NOMO-1 treated with DMSO at 0.1 percent for 48 hours (cell line): ENCODE data around the gene FZD1.

Source experiments
- DNase-seq: peaks from one replicate; lab custom pipeline; 2025; ENCODE audit not compliant: unreplicated experiment; lab: John Stamatoyannopoulos, UW

Gene FZD1

DNA sequence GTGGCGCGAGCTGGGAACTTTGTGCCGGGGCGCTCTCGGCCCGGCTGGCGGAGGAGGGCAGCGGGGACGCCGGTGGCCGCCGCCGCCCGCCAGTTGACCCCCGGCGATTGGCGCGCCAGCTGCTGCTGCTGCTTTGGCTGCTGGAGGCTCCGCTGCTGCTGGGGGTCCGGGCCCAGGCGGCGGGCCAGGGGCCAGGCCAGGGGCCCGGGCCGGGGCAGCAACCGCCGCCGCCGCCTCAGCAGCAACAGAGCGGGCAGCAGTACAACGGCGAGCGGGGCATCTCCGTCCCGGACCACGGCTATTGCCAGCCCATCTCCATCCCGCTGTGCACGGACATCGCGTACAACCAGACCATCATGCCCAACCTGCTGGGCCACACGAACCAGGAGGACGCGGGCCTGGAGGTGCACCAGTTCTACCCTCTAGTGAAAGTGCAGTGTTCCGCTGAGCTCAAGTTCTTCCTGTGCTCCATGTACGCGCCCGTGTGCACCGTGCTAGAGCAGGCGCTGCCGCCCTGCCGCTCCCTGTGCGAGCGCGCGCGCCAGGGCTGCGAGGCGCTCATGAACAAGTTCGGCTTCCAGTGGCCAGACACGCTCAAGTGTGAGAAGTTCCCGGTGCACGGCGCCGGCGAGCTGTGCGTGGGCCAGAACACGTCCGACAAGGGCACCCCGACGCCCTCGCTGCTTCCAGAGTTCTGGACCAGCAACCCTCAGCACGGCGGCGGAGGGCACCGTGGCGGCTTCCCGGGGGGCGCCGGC, 870 bp downstream of the FZD1 start:
- peak; percentile 81 for DNase-seq

DNA sequence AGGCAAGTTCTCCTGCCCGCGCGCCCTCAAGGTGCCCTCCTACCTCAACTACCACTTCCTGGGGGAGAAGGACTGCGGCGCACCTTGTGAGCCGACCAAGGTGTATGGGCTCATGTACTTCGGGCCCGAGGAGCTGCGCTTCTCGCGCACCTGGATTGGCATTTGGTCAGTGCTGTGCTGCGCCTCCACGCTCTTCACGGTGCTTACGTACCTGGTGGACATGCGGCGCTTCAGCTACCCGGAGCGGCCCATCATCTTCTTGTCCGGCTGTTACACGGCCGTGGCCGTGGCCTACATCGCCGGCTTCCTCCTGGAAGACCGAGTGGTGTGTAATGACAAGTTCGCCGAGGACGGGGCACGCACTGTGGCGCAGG, 1.4 kb downstream of the FZD1 start:
- no peak for DNase-seq

DNA sequence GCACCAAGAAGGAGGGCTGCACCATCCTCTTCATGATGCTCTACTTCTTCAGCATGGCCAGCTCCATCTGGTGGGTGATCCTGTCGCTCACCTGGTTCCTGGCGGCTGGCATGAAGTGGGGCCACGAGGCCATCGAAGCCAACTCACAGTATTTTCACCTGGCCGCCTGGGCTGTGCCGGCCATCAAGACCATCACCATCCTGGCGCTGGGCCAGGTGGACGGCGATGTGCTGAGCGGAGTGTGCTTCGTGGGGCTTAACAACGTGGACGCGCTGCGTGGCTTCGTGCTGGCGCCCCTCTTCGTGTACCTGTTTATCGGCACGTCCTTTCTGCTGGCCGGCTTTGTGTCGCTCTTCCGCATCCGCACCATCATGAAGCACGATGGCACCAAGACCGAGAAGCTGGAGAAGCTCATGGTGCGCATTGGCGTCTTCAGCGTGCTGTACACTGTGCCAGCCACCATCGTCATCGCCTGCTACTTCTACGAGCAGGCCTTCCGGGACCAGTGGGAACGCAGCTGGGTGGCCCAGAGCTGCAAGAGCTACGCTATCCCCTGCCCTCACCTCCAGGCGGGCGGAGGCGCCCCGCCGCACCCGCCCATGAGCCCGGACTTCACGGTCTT, 1.9 kb downstream of the FZD1 start:
- no peak for DNase-seq

- DNase-seq: no peak
Measured at GRCh38 chr7:91266689-91267090, 2.5 kb downstream of the FZD1 start.

- no peak for DNase-seq
Measured at GRCh38 chr7:91267171-91267955, 3.1 kb downstream of the FZD1 start.

DNA sequence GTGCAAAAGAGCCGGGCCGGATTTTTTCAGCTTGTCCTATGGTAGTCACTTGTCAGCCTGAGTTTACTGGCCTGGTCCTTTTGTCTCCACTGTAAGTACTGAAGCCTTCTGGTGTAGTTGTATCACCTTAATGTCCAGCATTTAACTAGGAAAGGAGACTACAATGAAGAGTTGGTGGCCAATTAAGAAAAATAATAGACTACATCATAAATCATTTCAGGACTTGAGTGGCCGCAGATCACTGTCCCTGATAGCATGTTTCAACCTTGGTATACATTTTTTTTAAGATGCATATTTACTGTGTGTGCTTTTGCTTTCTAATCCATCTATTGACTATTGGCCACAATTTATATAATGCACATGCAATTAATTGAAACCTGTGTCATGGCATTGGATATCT, 6.1 kb downstream of the FZD1 start:
- no peak for DNase-seq

DNA sequence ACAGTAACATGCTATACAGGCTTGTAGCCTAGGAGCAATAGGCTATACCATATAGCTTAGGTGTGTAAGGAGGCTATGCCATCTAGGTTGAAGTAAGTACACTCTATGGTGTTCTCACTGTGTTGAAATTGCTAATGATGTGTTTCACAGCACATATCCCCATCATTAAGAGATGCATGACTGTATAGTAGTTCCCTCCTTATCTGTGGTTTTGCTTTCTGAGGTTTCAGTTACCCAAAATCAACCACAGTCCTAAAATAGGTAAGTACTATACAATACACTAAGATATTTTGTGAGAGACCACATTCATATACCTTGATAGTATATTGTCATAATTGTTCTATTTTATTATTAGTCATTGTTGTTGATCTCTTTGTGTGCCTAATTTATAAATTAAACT, 12.7 kb downstream of the FZD1 start:
- DNase-seq: peak; percentile 98

DNA sequence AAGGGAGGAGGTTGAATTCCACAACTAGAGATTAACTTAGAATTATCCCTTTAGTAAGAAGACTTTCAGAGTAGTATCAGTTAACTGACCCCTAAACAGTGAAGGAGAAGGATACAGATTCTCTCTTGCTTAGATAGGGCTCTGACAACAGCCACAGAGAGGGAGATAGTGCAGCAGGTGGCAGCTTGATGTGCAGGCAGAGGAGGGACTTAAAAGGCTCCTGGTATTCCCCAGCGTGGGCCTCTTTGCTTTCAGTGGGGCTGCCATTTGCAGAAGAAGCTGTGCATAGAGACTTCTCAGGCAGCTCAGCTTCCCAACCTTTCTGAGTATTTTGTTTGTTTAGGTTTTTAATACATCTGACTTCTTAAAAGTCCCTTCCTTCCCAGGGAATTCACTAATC, 16.0 kb downstream of the FZD1 start:
- DNase-seq: no peak

DNA sequence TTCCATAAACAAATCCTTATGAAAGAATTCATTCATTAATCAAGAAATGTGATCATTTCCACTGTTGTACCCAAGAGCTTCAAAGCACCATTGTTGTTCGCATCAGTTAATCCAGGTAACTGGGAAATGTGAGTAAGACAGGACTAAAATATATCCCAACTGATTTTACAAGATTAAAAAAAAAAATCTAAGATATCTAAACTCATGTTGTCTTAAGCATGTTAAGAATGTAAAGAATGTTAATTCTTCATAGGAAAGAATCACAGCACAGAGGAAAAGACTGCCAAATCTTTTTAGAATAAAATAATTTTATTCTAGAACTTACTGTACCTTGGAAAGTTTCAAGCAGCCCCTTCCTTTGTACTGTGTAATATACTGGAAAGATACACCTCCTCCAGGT, 16.4 kb downstream of the FZD1 start:
- DNase-seq: no peak

DNA sequence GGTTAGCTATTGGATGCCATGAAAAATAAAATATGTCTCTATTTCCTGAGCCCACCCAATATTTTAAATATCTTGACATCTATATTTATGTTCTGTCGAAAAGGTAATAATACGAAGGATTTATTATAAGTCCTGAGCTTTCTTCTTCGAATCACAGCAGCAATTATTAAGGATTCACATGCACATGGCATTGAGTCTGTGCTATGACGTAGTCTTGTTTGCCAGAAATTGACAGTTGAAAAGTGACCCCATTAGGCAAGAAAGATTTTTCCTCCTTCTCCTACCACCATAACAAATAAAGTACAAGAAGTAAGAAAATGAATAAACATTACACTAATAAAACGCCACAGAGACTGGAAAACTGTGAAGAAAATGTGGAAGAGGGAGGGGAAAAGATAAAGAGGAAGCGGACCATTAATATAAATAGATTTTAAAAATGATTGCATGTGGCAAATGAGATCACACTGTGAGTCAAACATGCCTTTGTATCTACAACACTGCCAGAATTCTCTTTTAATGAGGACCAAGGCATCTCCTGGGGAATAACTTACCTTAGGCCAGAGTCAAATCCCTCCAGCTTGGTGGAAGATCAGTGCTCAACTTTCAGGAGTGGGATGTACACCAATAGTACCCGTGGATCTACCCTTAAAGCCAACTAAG, 21.6 kb downstream of the FZD1 start:
- peak; percentile 48 for DNase-seq

DNA sequence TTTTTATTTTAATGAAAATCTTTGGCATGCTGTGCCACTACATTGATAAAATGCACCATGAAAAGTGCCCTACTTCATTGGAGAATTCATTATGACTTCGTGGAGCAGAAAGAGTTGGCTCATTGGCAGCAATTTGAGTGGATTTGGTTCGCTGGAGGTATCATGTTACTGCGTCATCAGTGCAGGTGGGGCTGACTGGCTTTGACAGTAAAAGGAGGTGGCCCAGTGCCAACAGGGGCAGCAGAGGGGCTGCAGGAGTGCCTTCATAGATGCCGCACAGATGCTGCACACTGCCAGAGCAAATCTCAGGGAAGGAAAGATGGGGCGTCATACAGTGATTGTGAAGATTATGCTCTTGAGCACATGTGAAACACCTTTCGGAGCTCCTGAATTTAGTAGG, 22.2 kb downstream of the FZD1 start:
- DNase-seq: no peak

- peak; percentile 79 for DNase-seq
Measured at GRCh38 chr7:91287371-91288084, 23.3 kb downstream of the FZD1 start.

- peak; percentile 85 for DNase-seq
Measured at GRCh38 chr7:91288208-91288824, 24.1 kb downstream of the FZD1 start.

DNA sequence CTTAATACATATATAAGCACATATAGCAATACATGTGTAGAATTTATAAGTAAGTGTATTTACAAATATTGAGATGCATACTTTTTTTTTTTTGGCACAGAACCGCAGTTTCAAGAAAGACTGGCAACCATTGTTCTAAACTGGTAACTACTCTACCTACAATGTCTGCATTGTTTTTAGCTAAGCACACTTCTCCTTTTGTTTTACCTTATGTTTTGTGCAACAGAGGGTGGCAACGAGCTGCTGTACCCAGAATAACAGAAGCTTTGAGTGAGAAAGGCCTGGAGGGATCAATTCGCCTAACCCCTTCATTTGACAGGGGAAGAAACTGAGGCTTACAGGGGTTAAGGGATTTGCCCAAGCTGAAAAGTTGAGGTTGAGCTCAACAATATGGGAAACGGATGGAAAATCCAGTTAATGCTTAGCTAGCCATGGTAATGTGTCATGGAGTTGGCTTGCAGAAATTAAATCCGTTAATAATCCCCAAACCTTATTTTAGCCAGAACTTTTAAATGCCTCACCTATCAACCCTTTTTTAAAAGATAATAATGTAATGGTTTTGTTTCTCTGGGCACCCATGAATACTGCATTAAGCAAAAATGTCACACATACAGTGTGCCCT, 25.5 kb downstream of the FZD1 start:
- DNase-seq: peak; percentile 59

- no peak for DNase-seq
Measured at GRCh38 chr7:91291302-91291701, 27.1 kb downstream of the FZD1 start.

GRCh38 chr7:91291902-91292301, 27.7 kb downstream of the FZD1 start:
- no peak for DNase-seq

GRCh38 chr7:91292506-91292905, 28.3 kb downstream of the FZD1 start:
- DNase-seq: no peak

- no peak for DNase-seq
Measured at GRCh38 chr7:91293136-91293535, 28.9 kb downstream of the FZD1 start.

DNA sequence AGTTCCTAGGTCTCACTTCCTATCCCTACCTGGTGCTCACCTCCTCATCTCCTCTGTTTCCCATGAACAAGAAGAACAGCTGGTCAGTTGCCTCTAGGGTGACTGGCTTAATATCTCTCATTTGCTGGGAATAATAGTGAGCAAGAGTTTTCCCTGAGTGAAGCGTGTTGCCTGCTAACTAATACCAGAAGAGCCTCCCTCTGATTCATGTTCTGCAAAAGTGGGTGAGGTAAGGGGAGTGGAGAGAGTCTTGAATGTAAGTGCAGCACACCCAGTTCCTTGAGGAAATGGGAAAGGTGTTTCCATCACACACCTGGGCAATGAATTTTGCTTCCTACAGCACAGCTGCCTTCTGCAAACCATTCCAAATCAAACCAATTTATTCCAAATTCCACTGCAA, 29.6 kb downstream of the FZD1 start:
- DNase-seq: no peak

DNA sequence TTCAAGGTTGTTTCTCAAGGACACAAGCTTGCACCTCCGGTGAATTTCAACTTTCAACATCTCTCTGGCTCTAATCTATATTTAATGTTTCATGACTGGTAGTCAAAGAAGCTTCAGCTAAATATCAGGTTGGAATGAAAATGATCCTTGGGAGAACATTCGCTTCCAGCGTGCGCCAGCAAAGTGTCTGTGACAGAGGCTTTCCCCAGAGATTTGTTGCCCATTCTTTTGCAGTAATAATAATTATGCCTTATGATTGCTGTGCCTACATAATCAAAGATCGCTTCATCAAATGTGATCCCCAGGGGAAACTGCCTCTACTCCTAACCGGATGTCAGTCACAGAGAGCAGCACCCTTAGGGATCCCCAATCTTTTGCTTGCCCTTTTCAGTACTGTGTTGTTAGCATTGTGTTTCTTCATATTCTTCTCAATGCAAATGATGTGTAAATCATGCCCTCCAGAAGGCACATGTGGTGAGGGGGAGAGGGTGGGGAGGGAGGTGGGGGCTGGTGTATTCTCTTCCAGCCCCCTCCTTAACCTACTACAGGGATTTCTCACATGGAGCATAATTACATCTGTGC, 30.5 kb downstream of the FZD1 start:
- DNase-seq: no peak
